Endothelial cell of coronary artery (primary cell): ENCODE measurements around the gene ARHGAP44. TPM values are rescaled to one million over a fixed set of nuclear protein-coding genes. Genes with fewer than 3 reads are reported as not detected.

Experiments used
- total RNA-seq: library from RNA; depleted of rRNA; stranded (reverse); fragments of >200 nt; gene quantifications from 2 replicates; pipeline ENCODE4 v1.2.3, GENCODE V29; 2014

The ARHGAP44 gene, protein sequence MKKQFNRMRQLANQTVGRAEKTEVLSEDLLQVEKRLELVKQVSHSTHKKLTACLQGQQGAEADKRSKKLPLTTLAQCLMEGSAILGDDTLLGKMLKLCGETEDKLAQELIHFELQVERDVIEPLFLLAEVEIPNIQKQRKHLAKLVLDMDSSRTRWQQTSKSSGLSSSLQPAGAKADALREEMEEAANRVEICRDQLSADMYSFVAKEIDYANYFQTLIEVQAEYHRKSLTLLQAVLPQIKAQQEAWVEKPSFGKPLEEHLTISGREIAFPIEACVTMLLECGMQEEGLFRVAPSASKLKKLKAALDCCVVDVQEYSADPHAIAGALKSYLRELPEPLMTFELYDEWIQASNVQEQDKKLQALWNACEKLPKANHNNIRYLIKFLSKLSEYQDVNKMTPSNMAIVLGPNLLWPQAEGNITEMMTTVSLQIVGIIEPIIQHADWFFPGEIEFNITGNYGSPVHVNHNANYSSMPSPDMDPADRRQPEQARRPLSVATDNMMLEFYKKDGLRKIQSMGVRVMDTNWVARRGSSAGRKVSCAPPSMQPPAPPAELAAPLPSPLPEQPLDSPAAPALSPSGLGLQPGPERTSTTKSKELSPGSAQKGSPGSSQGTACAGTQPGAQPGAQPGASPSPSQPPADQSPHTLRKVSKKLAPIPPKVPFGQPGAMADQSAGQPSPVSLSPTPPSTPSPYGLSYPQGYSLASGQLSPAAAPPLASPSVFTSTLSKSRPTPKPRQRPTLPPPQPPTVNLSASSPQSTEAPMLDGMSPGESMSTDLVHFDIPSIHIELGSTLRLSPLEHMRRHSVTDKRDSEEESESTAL
- 0.18 and 0.28 TPM in 2 replicates for total RNA-seq

DNA sequence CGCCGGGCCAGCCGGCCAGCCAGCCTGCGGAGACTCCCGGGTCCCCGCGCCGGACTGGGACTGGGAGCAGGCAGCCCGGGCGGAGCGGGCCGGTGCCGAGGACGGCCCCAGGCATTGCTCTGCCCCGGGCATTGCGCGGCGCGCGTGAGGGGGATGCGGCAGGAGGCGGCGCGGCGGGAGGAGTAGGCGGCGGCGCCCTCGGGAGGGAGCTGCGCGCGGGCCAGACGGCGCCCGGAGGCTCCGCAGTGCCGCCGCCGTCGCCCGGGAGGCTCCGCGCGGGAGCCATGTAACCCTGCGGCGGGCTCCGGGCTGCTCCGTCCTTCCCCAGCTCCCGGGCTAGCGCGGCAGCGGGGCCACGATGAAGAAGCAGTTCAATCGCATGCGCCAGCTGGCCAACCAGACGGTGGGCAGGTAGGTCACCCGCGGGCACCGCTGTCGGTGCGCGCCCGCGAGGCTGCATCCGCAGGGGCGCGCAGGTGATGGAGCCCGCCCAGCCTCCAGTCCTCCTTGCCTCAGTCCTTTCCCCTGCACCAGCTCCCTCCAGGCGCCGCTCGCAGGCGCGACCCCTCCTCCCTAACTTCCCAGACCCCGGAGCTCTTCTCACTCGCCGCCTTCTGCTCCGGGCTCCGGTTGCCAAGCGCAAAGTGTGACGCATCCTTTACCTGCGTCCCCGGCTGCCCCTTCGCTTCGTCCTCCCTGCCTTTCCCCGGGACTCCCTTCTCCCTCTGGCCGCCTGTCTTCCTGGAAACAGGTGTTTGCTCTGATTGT, at the start of gene ARHGAP44:
Gene ARHGAP44, plus strand, starts transcription at position 18 of the 768 bp plus-strand sequence. Its CDS starts 341 bp downstream, at position 359.

DNA sequence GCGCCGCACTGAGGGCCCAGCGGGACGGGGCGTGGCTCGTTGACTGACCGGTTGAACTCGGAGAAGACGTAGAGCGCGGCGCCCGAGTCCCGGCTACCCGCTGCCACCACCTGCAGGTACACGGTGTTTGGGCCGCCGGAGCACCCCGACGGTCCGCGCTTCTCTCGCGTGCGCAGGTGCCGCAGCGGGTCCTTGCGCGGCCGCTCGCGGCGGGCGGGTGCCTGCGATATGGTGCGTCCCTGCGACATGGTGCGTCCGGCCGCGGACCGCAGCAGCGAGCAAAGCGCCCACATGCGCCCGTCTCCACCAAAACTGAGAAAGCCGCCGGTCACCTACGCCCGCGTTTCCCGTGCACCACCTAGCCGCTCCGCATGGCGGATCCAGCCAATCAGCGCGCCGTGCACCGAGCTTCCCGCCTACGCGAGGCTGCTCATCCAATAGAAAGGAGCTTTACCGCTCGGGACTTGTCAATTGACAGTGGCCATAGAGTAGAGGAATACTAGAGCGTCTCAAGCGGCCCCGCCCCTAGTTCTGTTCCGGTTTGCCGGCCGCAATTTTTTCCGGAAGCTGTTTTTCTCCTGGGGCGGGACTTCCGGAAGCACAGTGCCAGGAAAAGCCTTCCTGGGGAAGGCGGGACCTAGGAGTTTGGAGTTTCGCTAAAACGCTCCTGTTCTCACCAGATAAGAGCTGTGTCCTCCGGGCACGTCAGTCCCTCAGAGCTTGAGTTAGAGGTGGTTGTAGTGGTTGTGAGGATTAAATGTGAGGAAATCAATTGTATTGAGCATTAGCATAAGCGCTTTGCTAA, 228.6 kb downstream of the ARHGAP44 start, which contains the start of gene ELAC2:
Gene ELAC2, minus strand, starts transcription at position 373 of the 805 bp plus-strand sequence. Its CDS starts 80 bp downstream, at position 293.

Other genes with a start within 250 kb of the ARHGAP44 start
- gene MYOCD, start 123.6 kb upstream of the ARHGAP44 start, total RNA-seq: 0.19 TPM in 1 of 2 replicates, not detected in the other
- 95.6 TPM in 2 replicates for gene ELAC2, start 228.5 kb downstream of the ARHGAP44 start, total RNA-seq